Hippocampal formation (tissue), 2 donors: ENCODE data around the gene LHX4.

Source experiments
- DNase-seq, 2 donors: peaks; one replicate each; lab custom pipeline; 2025; lab: John Stamatoyannopoulos, UW

The LHX4 gene

GRCh38 chr1:180271272-180272255, 41.5 kb downstream of the LHX4 start:
- no peak for DNase-seq

DNA sequence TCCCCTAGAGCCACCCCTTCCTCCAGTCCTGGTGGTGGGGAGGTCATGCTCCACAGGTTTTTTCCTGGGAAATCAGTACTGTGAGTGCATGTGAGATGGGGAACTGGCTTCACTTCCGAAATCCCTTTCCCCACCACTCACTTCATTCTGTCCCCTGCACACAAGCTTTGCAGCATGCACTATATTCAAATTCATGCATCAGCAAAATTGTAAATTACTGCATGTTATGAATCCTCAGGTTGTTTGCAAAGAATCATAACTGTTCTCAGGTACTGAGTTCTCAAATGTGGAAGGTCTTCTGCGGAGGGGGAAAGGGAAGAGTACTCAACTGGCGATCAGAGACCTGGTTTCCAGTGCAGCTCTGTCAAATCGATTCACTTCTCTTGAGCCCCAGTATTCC, 42.3 kb downstream of the LHX4 start:
- no peak for DNase-seq

- no peak for DNase-seq
Observed at GRCh38 chr1:180273066-180273465, 43.0 kb downstream of the LHX4 start.

DNA sequence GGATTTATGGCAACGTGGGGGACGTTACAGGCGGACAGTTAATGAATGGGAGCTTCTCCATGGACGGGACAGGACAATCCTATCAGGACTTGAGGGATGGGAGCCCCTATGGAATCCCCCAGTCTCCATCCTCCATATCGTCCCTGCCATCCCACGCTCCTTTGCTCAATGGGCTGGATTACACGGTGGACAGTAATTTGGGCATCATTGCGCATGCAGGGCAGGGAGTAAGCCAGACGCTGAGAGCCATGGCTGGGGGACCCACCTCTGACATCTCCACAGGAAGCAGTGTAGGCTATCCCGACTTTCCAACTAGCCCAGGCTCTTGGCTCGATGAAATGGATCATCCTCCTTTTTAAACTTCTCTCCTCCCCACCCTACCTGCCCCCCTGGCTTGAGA, 44.2 kb downstream of the LHX4 start:
- no peak for DNase-seq

- DNase-seq: no peak
Observed at GRCh38 chr1:180275726-180276125, 45.7 kb downstream of the LHX4 start.

DNA sequence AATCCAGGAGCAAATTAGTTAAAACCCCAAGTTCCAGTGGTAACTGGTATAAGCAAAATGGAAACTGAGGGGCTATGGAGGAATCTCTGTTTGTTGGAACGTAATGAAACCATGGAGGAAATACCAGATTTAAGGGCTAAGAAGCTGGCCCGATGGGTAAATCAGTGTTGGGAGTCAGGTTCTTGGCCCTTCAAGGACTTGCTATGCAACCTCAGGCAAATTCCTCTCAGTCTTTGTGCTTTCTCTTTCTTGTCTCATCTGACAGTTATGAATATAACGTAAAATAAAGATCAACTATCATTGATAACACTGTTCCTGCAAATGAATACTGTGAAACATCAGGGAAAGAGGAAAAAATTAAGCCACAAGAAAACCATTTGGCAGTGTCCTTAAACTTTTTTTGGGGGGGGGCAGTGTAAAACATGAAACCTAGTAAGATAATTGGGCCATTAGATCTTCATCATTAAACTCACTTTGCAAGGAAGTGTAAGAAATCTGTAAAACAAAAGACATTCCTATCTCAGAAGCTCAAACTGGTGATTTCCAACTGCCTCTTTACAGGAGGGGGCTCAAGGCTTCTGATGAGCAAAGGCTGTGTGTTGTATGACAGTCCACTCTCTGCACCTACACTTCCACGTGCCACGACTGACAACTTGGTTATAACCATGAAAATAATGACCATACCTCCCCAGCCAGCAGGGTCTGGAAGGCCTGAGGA, 47.6 kb downstream of the LHX4 start:
- DNase-seq: no peak

- peak in 1 of 2 donors; percentile 7 for DNase-seq
Observed at GRCh38 chr1:180278194-180278515, 48.1 kb downstream of the LHX4 start.

DNA sequence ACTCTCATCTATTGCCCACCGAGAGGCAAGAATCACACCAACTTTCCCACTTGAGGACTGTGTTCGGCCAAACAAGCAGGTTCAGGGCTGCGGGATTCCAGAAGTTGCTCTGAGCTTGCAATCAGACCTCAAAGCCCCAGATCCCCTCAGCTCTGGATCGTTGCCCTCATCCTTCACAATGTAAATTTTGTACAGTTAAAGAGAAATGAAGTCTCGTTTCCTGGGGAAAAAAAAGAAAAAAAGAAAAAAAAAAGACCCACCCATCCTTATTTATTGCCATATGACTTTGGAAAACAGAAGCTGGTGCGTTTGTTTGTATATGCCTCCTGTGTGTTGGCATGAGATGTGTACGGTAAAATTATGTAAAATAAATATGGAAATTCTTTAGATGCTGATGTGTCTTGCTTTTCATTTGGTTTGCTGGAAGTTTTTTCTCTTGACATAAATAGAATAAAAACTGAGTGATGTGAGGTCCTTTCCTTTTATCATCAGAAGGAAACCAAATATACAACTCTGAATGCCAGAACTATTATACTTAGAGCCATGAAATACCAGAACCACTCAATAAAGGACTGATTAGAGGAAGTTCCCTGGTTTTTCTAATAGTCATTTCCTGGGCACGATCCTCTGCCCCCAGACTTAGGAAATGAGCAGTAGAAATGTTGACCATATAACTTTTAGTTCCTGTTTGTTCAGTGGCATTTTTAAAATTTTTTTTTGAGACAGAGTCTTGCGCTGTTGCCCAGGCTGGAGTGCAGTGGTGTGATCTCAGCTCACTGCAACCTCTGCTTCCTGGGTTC, 48.7 kb downstream of the LHX4 start:
- DNase-seq: no peak

- DNase-seq: no peak
Observed at GRCh38 chr1:180279651-180280050, 49.6 kb downstream of the LHX4 start.

GRCh38 chr1:180280617-180281016, 50.6 kb downstream of the LHX4 start:
- DNase-seq: no peak

DNA sequence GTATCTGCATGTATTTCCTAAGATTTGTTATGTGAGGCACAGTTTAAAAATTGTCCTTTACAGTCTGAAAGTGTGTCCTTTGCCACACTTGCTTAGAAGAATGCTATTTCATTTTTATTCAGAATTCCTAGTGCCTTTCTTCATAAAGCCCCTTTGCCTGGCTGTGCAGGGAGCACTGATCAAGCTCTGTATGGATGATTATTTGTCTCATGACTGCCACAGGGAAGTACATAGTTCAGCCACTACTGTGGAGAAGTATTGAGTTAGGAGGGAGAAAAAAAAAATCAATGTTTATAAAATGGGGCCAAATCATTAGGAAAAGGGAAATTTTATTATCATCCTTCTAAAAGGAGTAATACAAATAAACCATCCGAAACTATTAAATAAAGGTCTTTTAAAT, 51.4 kb downstream of the LHX4 start:
- no peak for DNase-seq

DNA sequence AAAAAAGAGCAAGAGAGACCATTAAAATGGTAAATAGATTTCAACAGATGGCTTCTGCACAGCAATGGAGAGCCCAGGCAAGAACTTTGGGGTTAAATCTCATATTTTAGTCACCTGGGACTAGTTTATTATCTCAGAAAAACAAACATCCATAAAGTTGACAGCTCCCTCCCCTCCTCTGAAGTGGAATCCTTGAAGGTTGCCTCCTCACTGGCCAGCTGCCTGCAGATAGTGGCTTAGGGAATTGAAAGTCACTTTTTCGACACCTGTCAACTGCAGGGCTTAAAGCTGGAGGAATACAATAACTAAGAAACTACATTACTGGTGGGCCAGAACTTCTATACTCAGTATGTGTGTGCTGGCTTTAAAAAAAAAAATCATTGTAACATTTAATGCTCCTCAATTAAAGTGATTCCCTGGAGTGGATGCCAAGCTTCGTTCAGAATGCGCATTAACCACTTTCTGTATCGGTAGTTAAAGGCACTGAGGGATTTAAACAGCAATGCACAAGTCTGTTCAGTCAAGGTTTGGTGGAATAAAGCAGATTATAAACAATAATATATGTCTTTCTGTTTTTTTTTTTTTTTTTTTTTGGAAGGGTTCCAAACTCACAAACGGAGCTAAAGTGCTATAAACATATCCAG, 52.5 kb downstream of the LHX4 start:
- no peak for DNase-seq

- DNase-seq: no peak
Observed at GRCh38 chr1:180283098-180283497, 53.0 kb downstream of the LHX4 start.

GRCh38 chr1:180286417-180286816, 56.4 kb downstream of the LHX4 start:
- no peak for DNase-seq

DNA sequence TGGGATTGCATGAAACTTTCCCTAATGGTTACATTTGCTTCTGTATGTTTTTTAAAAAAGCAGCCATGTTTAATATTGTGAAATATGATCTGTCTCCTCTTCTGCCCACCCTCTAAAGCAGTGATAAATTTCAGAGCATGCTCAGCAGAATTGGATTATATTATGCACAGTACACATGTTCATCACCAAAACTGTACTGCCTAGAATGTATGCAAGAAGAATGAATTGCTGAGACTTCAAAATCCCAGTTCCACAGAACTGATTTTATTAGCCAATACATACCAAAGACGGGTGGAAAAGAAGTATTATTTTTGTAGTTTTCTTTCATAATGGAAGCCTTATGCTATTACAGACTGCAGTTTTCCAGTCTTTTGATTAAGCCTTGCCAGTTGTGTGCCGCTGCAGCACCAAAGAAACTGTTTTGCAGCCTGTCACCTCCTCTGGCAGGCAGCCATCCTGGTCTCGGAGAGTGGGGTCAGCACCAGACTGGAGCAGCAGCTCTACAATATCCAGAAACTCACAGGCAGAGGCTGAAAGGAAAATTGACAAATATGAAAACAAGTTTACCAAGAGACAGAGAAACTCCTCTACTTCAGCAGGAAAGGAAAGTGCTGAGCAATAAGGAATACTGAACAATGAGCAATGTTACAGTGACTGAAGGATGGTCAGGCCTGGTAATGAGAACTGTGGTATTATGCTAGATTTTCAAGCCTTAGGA, 58.1 kb downstream of the LHX4 start:
- DNase-seq: peak in 1 of 2 donors; percentile 20

DNA sequence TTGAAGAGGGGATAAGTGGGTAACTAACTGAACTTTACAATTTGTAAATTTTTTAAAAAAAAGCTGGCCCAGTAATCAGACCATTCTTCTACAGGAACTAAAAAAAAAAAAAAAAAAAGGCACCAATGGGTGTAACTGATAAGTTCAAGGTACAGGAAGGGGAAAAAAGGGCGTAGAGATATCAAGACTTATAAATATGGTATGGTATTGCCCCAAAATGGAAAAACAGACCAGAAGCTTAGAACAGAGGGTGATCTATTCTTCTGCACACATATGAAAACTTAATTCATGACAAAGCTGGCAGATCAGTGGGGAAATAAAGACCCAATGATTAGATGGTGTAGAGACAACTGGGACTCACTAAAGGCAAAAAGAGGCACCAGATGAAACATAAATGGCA, 58.9 kb downstream of the LHX4 start:
- no peak for DNase-seq

DNA sequence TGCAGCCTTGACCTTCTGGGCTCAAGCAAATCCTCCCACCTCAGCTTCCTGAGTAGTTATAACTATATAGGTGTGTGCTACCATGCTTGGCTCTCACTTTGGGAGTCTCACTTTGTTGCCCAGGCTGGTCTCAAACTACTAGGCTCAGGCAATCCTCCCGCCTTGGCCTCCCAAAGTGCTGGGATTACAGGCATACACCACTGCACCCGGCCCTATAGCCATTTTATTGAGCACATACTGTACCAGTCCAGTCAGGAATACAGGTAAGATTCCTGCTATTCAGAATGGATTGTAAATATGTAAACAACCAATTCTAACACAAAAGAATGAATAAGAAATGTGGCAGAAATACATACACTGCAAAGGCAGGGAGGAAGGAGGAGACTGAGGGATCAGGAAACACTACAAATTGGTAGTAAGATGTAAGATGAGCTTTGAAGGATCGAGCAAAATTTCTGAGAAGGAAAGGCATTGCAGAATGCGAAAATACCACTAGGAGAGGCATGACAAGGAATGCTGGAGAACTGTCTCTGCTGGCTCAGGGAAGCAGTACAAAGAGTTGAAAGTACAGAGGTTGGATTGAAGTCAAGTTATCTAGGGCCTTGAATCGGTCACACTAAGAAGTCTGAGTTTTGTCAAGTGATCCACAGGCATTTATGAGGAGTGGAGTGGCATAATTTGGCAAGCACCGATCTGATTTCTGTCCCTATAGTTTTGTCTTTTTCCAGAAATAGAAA, 60.4 kb downstream of the LHX4 start:
- DNase-seq: no peak

DNA sequence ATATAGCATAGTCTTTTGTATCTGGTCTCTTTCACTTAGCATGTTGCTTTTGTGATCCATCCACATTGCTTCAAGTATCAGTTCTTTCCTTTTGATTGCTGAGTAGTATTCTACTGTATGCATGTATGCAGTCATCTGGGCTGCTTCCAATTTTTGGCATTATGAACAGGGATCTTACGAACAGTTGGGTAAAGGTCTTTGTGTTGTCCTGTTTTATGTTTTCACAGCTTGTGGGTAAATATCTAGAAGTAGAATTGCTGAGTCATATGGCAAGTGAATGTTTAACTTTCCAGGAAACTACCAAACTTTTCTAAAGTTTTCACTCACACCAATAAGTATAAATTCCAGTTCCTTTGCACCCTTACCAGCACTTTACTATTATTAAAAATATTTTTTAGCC, 60.9 kb downstream of the LHX4 start:
- DNase-seq: no peak

DNA sequence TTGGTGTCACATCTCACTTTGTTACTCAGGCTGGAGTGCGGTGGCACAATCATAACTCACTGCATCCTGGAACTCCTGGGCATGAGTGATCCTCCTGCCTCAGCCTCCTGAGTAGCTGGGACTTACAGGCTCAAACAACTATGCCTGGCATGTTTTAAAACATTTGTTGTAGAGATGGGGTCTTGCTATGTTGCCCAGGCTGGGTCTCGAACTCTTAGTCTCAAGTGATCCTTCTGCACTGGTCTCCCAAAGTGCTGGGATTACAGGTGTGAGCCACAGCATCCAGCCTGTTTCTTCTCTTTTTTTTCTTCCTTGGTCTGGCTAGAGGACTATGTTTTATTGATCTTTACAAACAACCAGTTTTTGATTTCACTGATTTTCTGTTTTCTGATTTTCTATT, 64.6 kb downstream of the LHX4 start:
- DNase-seq: no peak

DNA sequence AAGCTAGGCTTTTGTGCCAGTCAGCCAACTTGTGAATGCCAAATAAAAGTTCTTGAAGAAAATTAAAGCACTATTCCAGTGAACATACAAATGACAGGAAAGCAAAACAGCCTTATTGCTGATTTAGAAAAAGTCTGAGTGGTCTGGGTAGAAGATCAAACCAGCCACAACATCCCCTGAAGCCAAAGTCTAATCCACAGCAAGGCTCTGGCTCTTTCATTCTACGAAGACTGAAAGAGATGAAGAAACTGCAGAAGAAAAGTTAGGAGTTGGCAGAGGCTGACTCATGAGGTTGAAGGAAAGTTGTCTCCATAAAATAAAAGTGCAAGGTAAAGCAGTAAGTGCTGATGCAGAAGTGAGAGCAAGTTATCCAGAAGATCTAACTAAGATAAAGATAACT, 65.9 kb downstream of the LHX4 start:
- DNase-seq: no peak
